GM18526 (cell line): ENCODE measurements around the gene ARID5A.

Experiments
- POLR2A ChIP-seq: IDR thresholded peaks from 3 replicates; pipeline ENCODE4 v1.6.1; 2011; ENCODE audit not compliant: insufficient read length; ENCODE audit errors: extremely low read depth

Gene ARID5A

GRCh38 chr2:96503637-96504243 is 32.8 kb upstream of the ARID5A start:
- TF ChIP-seq POLR2A, result no peak

GRCh38 chr2:96505231-96505889 is 31.2 kb upstream of the ARID5A start, which contains the start of gene NEURL3:
TSS of gene NEURL3 (minus strand) at chr2:96505357. CDS start at chr2:96505286, 71 bp downstream.
- peak; percentile 43 for TF ChIP-seq POLR2A

GRCh38 chr2:96506016-96506906 is 30.3 kb upstream of the ARID5A start:
- no peak for TF ChIP-seq POLR2A

GRCh38 chr2:96506907-96507240 is 29.7 kb upstream of the ARID5A start:
- no peak for TF ChIP-seq POLR2A

GRCh38 chr2:96507957-96508520 is 28.5 kb upstream of the ARID5A start:
- no peak for TF ChIP-seq POLR2A

- no peak for TF ChIP-seq POLR2A
These were observed 27.9 kb upstream of the ARID5A start for GRCh38 chr2:96508521-96509113.

GRCh38 chr2:96509114-96509846 is 27.3 kb upstream of the ARID5A start:
- no peak for TF ChIP-seq POLR2A

GRCh38 chr2:96509847-96510230 is 26.7 kb upstream of the ARID5A start:
- no peak for TF ChIP-seq POLR2A

GRCh38 chr2:96510931-96511595 is 25.5 kb upstream of the ARID5A start:
- TF ChIP-seq POLR2A, result no peak

- TF ChIP-seq POLR2A, result no peak
These were observed 24.7 kb upstream of the ARID5A start for GRCh38 chr2:96511851-96512250.

- no peak for TF ChIP-seq POLR2A
These were observed 24.2 kb upstream of the ARID5A start for GRCh38 chr2:96512341-96512740.

GRCh38 chr2:96514521-96514920 is 22.0 kb upstream of the ARID5A start:
- no peak for TF ChIP-seq POLR2A

- no peak for TF ChIP-seq POLR2A
These were observed 19.5 kb upstream of the ARID5A start for GRCh38 chr2:96517079-96517478.

- no peak for TF ChIP-seq POLR2A
These were observed 16.3 kb upstream of the ARID5A start for GRCh38 chr2:96520231-96520630.
